Measurements from ENCODE around the gene ANKRD23.
"Not testable (repeated sequence)": the region's sequence is repeated elsewhere in the genome, so short reads cannot be mapped to it uniquely, and the experiment has no call there.

- TF ChIP-seq EZH2phosphoT487 (IDR thresholded peaks at IDR 0.05; ENCODE audit: low read depth); CTCF (IDR thresholded peaks at IDR 0.05; ENCODE audit: low read depth, low read length): not testable (repeated sequence)
Observed at GRCh38 chr2:96863056-96863455, 19.2 kb upstream of the ANKRD23 start.
